GM19438 (cell line): ENCODE results near the gene MED27.
"Not testable (repeated sequence)": the region's sequence is repeated elsewhere in the genome, so short reads cannot be mapped to it uniquely, and the experiment has no call there.

ENCODE experiments used
- ATAC-seq: cut with Tn5 transposase; IDR thresholded peaks from one replicate; pipeline ENCODE4 v1.9.1; 2021; ENCODE audit warnings: low read depth; ENCODE audit not compliant: unreplicated experiment

MED27 gene

DNA sequence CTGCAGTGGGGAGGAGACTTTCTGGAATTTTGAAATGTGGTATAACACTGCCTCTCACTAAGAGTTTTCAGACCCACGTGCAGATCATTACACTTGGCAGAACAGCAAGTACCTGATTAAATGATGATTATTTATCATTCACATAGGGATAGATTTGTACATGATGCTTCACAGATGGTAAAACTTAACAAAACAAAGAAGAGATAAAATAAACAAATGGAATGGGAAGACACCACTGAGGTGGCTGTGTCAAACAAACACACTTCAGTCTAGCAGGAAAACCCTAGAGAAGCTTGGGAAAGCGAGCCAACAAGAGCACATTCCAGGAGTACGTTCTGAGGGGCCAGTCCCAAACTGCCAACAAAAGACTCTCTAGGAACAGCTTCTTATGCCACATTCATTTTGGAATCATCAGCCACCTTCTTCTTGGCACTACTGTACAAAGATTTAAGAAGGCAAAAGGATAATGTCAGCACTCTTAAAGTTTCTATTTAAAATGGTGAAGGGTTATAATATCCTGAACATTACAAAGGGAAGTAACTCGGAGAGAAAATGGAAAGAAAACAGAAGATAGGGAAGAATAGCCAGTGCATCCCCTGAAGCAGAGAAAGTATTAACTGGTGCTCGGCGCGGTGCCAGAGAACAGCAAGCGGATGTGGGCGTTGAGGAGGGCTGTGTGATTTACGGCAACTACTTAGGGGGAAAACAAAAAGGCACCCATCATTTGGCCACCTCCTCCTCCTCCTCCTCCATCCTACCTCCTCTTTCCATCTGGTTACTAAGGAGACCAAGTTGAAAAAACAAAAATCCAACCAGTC is 1.6 kb downstream of the MED27 start:
- ATAC-seq: no peak

- ATAC-seq: no peak
Observed at GRCh38 chr9:132075853-132076252, 3.8 kb downstream of the MED27 start.

DNA sequence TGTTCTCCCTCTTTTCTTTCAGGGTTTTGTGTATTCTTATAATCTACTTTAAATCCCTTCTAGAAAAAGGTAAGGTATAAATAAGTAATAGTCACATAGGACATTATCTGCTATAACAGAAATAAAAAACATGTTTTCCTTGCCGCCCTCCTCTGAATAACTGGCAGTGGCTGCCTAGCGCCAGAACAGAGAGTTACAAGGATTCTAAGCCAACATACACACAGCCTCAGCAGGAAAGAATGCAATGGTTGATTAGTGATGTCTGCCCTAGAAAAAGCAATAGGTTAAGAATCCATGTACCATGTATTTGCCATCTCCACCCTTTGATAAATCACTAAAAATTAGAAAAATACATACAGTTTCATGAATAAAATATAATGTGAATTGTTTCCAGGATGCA is 4.9 kb downstream of the MED27 start:
- ATAC-seq: no peak

DNA sequence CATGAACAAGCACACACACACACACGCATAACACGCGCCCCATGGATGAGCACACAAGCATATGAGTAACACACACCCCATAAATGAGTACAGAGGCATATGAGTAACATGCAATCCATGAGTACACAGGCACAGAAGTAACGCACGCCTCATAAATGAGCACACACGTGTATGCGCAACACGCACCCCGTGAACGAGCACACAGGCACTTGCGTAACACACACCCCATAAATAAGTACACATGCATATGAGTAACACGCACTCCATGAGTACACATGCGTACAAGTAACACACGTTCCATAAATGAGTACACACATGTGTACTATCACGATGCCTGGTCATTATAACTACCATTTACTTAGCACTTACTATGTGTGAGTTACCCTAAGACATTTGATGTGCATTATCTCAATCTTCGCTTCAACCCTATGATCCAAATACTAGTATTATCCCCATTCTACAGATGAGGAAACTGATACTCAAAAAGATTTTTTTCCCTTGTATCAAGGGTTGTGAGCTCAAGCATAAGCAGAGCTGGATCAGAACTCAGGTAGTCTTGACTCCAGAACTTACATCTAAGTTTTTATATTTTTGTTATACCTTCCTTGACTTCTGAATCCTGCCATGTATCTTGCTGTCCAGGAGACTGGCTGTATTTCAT is 7.7 kb downstream of the MED27 start:
- no peak for ATAC-seq

DNA sequence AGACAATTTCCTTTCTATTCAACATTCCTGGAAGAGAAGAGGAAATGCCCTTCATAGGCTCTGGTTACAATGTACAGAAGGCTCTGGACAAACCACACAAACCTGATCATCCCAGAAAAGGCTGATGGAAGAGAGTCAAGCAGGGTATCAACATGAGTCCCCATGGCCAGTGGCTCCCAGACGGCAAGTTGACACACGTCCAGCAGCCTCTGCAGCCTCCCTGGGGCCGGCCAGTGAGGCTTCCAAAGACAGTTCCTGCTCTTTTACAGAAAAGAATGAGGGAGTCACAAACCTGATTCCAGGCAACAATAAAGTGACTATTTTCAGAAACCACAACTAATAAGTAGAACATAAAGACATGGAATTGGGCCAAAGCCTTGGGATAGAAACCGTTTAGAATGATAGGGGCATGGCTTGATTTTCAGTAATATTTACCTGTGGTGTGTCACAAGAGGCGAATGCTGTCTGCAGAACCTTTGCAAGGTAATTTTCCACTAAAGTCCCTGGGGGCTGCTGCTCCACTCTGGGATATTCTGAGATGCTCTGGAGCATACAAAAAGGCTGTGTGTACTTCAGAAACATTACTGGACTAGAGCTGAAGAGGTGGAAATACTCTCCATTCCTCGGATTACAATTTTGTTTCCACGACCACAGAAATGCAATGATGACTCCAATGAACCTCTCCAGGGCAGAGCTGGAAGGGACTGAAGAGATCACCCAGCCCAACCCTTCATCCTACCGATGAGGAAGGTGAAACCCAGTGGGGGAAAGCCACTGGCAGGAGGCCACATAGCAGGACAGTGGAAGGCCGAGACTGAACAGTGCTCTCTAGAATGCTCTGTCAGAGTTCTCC is 10.4 kb downstream of the MED27 start:
- ATAC-seq: no peak

DNA sequence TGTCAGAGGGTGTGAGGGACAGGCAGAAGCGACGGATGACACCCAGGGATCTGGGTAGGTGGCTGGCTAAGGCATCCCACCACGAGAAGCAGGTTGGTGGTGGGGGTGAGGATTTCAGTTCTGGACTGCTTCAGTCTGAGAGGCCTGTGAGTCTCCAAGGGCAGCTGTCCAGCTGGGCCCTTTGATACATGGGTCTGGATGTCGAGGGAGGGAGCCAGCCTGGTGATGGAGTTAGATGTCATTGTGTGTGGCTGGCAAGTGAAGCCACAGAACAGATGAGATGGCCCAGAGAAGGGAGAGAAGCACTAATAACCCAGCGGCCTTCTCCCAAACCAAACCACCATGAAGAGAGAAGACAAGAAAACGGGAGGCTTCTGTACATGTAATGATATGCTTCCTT is 11.1 kb downstream of the MED27 start:
- no peak for ATAC-seq

- ATAC-seq: no peak
Observed at GRCh38 chr9:132066511-132066910, 13.2 kb downstream of the MED27 start.

GRCh38 chr9:132066057-132066456 is 13.6 kb downstream of the MED27 start:
- ATAC-seq: no peak

- ATAC-seq: no peak
Observed at GRCh38 chr9:132063281-132063680, 16.4 kb downstream of the MED27 start.

GRCh38 chr9:132062806-132063205 is 16.9 kb downstream of the MED27 start:
- no peak for ATAC-seq

DNA sequence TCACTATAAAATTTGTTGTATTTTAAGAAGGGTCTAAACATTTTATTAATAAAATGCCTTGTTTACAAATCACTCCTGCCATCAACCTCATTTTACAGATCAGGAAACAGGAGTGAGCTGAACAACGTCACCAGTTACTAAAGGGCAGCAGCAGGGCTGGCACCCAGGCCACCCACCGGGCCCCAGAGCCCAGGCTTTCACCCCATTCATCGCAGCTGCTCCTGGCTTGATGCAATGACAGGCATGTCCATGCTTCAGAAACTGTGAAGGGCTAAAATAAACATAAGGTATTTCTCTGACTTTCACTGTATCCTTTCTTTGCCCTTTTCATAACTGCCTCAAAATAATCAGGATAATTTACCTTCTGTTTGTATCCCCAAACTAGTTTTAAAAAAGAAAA is 18.1 kb downstream of the MED27 start:
- ATAC-seq: no peak

GRCh38 chr9:132059361-132059760 is 20.3 kb downstream of the MED27 start:
- ATAC-seq: no peak

DNA sequence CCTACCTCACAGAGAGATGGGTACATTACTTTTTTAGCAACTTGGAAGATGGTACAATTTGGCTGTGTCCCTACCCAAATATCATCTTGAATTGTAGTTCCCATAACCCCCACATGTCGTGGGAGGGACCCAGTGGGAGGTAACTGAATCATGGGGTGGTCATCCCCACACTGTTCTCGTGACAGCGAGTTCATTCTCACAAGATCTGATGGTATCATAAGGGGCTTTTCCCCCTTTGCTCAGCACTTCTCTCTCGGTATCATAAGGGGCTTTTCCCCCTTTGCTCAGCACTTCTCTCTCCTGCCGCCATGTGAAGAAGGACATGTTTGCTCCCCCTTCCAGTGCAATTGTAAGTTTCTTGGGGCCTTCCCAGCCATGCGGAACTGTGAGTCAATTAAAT is 21.4 kb downstream of the MED27 start:
- ATAC-seq: not testable (repeated sequence)

DNA sequence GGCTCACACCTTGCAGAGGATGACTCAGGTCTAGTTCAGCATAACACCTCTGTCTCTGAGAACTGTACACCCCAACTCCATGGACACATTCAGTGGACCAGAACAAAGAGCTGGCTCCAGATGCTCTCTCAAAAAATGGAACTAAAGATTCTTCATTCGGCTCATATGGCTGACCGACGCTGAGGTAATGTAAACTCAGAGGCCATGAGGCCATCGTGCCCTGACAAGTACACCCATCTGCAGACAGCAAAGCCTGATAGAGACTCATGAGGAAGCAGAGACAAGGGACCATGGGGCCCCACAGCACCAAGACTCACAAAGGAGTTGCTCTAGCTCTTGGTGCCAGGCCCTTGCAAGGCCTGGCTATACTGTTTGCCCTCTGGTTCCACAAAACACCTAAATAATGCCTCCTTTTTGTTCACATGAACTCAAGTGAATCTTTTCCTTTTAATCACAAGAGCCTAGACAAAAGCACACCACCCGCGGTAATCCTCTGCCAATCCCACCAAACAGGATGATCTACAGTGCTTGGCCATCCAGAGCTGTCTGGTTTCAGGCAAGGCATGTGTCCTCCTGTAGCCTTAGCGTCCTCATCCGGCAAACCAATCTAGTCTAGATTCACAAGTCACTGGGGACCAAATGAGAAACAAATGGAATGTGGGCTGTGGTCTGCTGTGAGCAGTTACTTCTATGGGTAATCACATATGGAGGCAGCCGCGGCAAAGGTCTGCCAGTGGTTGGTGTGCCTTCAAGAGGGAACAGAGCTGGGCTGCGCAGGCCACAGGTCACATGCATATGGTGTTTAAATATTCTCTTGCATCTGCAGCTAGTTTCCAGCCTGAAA is 22.7 kb downstream of the MED27 start:
- ATAC-seq: no peak

GRCh38 chr9:132055756-132056155 is 23.9 kb downstream of the MED27 start:
- no peak for ATAC-seq

DNA sequence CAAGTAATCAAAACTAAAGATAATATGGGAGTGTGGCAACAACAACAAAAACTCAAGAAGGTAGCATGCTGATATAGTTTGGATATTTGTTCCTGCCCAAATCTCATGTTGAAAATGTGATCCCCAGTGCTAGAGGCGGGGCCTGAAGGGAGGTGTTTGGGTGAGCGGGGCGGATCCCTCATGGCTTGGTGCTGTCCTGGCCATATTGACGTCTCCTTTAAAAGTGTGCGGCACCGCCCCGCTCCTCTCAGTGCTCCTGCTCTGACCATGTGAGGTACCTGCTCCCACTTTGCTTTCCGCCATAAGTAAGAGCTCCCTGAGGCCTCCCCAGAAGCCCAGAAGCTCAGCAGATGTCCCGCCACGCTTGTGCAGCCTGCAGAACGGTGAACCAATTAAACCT is 25.6 kb downstream of the MED27 start:
- no peak for ATAC-seq

- ATAC-seq: no peak
Observed at GRCh38 chr9:132049900-132050299, 29.8 kb downstream of the MED27 start.

DNA sequence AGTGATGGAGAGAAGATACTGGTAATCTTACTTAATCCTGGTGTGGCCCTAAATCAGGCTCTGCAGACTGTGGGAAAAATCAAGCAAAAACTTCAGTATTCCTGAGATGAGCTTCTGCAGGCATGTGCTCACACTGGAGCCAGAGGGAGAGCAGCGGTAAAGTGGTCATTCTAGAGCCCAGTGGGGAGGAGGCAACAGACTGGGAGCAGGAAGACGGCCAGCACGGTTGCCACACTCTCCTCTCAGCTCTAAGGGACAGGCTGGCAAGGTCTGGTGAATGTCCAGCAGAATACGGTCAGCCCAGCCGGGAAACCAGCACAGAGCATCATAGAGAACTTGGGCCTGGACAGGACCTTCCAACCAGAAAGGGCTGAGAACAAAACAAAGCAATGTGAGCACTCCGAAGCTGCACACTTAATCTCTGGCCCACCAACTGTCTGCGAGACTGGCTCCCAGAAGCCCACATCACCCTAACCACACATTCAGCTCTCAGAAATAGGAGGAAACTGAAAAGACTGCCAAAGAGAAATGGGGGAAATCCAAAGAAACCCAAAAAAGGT is 30.3 kb downstream of the MED27 start:
- ATAC-seq: no peak

DNA sequence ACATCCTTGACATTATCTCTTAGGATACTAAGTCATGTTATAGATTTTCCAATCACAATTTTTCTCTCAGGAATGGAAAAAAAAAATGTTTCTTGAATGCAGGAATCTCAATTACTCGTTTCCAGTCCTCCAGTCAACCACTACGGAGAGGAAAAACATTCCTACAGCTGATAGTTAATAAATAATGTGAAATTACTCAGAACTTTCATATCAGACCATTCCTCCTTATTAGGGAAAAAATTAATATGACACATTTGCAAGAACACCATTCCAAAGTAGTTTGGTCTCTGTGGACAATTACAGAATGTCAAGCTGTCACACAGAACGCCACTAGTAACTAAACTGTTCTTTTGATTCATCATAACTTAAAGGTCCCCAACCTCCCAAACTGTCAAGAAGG is 31.5 kb downstream of the MED27 start:
- no peak for ATAC-seq

DNA sequence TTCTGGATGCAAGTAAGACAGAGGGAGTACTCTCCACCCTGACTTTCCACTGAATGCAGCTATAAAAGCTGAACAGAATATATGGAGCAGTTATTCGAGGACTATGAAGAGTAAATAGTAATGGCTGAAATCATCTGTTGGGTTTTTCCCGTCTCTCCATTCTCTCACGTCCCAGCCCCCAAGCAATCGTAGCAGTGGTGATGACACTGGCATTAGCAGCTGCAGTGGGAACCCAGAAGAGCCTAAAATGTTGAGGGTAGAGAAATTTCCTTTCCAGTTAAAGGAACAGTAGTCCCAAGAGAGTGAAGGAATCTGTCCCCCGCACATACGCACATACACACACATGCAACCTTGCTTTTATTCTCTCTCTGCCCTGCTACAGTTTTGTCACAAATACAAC is 33.2 kb downstream of the MED27 start:
- ATAC-seq: no peak
